H1 (cell line): Measurements from ENCODE around the gene ILKAP. TPM values are rescaled to one million over a fixed set of nuclear protein-coding genes. Genes with fewer than 3 reads are reported as not detected.

Experiments used
- CTCF ChIA-PET: fragments of 300-600 bp; sonication (Branson Sonifier 250); formaldehyde crosslinking; loops from one replicate; lab custom pipeline; 2021; ENCODE audit not compliant: partially characterized antibody; lab: Charles Lee
- POLR2A ChIA-PET: fragments of 300-600 bp; sonication (Branson Sonifier 250); formaldehyde crosslinking; loops from one replicate; lab custom pipeline; 2021; ENCODE audit warnings: inconsistent platforms; ENCODE audit not compliant: partially characterized antibody; lab: Charles Lee
- DNase-seq, 2 experiments: peaks; one replicate each; pipeline versions ENCODE4 v3.0.0 to v3.0.0-alpha.2; 2010 to 2022; ENCODE audit warnings: low spot score in 2 of 2, low read depth in 1 of 2, mixed read lengths in 1 of 2
- FAIRE-seq: peaks from 2 replicates; lab custom pipeline; 2011; peaks lifted over from hg19 to GRCh38; lab: Jason Lieb, UNC
- H2AFZ ChIP-seq: 2 replicates; pipeline ENCODE4 v1.8.1; 2012; ENCODE audit warnings: low read length, inconsistent platforms
- H2AK5ac ChIP-seq: 2 replicates; pipeline ENCODE4 v1.6.1; 2013; ENCODE audit warnings: low read depth, low read length
- H2BK120ac ChIP-seq: replicated peaks from 2 replicates; pipeline ENCODE3; 2013; ENCODE audit warnings: low read depth, low read length, inconsistent platforms
- H2BK12ac ChIP-seq: 2 replicates; pipeline ENCODE4 v1.6.1; 2013; ENCODE audit warnings: low read depth, low read length
- H2BK15ac ChIP-seq: 2 replicates; pipeline ENCODE4 v1.6.1; 2013; ENCODE audit warnings: low read length
- H2BK20ac ChIP-seq: 2 replicates; pipeline ENCODE4 v1.6.1; 2013; ENCODE audit warnings: low read length
- H2BK5ac ChIP-seq: 2 replicates; pipeline ENCODE4 v1.6.1; 2013; ENCODE audit warnings: low read depth, low read length
- H3K14ac ChIP-seq: 2 replicates; pipeline ENCODE4 v1.6.1; 2013; ENCODE audit warnings: inconsistent platforms; ENCODE audit not compliant: insufficient read length
- H3K18ac ChIP-seq: 2 replicates; pipeline ENCODE4 v1.6.1; 2013; ENCODE audit warnings: low read length; ENCODE audit errors: extremely low read depth
- H3K23ac ChIP-seq: 2 replicates; pipeline ENCODE4 v1.6.1; 2013; ENCODE audit warnings: inconsistent platforms; ENCODE audit not compliant: insufficient read length
- H3K23me2 ChIP-seq: 2 replicates; pipeline ENCODE4 v1.6.1; 2013; ENCODE audit warnings: low read depth, low read length
- H3K27ac ChIP-seq: 2 replicates; pipeline ENCODE4 v1.6.1; 2011; ENCODE audit warnings: low read depth, low read length, inconsistent platforms
- H3K27me3 ChIP-seq, 4 experiments: replicated peaks in 1 of 4; 1 replicate in 1 of 4; 2 replicates in 3 of 4; pipeline versions ENCODE4 v1.6.1 to v1.8.1; 2011 to 2013; ENCODE audit warnings: low read length in 3 of 4, mild to moderate bottlenecking in 3 of 4, inconsistent platforms in 2 of 4, mixed read lengths in 2 of 4, moderate library complexity in 1 of 4; ENCODE audit not compliant: control insufficient read depth in 3 of 4, insufficient read depth in 3 of 4; ENCODE audit errors: extremely low read depth in 1 of 4
- H3K36me3 ChIP-seq, 4 experiments: 2 replicates each; pipeline versions ENCODE4 v1.6.1 to v1.8.1; 2011 to 2013; ENCODE audit warnings: mild to moderate bottlenecking in 4 of 4, low read length in 3 of 4, moderate library complexity in 2 of 4, control low read depth in 1 of 4, inconsistent platforms in 1 of 4; ENCODE audit not compliant: insufficient read depth in 4 of 4, control insufficient read depth in 2 of 4
- H3K4ac ChIP-seq: replicated peaks from 2 replicates; pipeline ENCODE3; 2013; ENCODE audit warnings: low read length, low read depth, mixed read lengths, inconsistent platforms; ENCODE audit not compliant: insufficient read length
- H3K4me1 ChIP-seq, 4 experiments: replicated peaks in 1 of 4; 1 replicate in 1 of 4; 2 replicates in 3 of 4; pipeline versions ENCODE4 v1.6.1 to v1.8.1; 2011 to 2013; ENCODE audit warnings: low read length in 3 of 4, inconsistent platforms in 2 of 4, mixed read lengths in 1 of 4; ENCODE audit not compliant: insufficient read depth in 4 of 4, control insufficient read depth in 3 of 4
- H3K4me2 ChIP-seq, 2 experiments: 2 replicates each; pipeline versions ENCODE4 v1.6.1 to v1.8.1; 2011 to 2013; ENCODE audit warnings: low read depth in 2 of 2, low read length in 2 of 2, control low read depth in 1 of 2, inconsistent platforms in 1 of 2, mild to moderate bottlenecking in 1 of 2; ENCODE audit not compliant: insufficient read depth in 1 of 2
- H3K4me3 ChIP-seq, 4 experiments: fragments of 200-600, 300-600 bp in 1 of 4; sonication (generic), shearing (Covaris generic), sonication (Bioruptor Twin) in 1 of 4; 2 replicates each; pipeline versions ENCODE4 v1.5.1 to v1.8.1; 2011 to 2016; ENCODE audit warnings: low read length in 4 of 4, low read depth in 3 of 4, control low read depth in 2 of 4, inconsistent platforms in 2 of 4, mild to moderate bottlenecking in 2 of 4, mixed read lengths in 1 of 4, moderate library complexity in 1 of 4; ENCODE audit not compliant: insufficient read depth in 2 of 4; ENCODE audit errors: extremely low read depth in 1 of 4
- H3K56ac ChIP-seq: replicated peaks from 2 replicates; pipeline ENCODE3; 2013; ENCODE audit warnings: low read depth, mild to moderate bottlenecking, mixed read lengths, low read length, inconsistent platforms; ENCODE audit not compliant: insufficient read length
- H3K79me1 ChIP-seq: 2 replicates; pipeline ENCODE4 v1.6.1; 2013; ENCODE audit warnings: low read depth, low read length, control low read depth
- H3K79me2 ChIP-seq, 2 experiments: 2 replicates each; pipeline versions ENCODE4 v1.6.1 to v1.8.1; 2012 to 2013; ENCODE audit warnings: low read length in 2 of 2, mild to moderate bottlenecking in 2 of 2, inconsistent platforms in 1 of 2; ENCODE audit not compliant: insufficient read depth in 2 of 2, control insufficient read depth in 1 of 2
- H3K9ac ChIP-seq, 4 experiments: replicated peaks in 1 of 4; 1 replicate in 1 of 4; 2 replicates in 3 of 4; pipeline versions ENCODE4 v1.6.1 to v1.8.1; 2011 to 2013; ENCODE audit warnings: low read depth in 3 of 4, low read length in 3 of 4, control low read depth in 2 of 4, mild to moderate bottlenecking in 2 of 4, moderate library complexity in 2 of 4, inconsistent platforms in 1 of 4; ENCODE audit errors: extremely low read depth in 1 of 4
- H3K9me3 ChIP-seq, 2 experiments: 2 replicates each; pipeline versions ENCODE4 v1.6.1 to v1.8.1; 2012 to 2013; ENCODE audit warnings: mild to moderate bottlenecking in 2 of 2, moderate library complexity in 2 of 2, control low read depth in 1 of 2, inconsistent platforms in 1 of 2, low read depth in 1 of 2, low read length in 1 of 2, mixed read lengths in 1 of 2; ENCODE audit not compliant: insufficient read depth in 2 of 2
- H4K20me1 ChIP-seq, 2 experiments: replicated peaks in 1 of 2; 2 replicates each; pipeline versions ENCODE3 to v1.8.1; 2011 to 2013; ENCODE audit warnings: inconsistent platforms in 2 of 2, low read length in 2 of 2, mild to moderate bottlenecking in 1 of 2; ENCODE audit not compliant: insufficient read depth in 2 of 2, control insufficient read depth in 1 of 2
- H4K5ac ChIP-seq: 2 replicates; pipeline ENCODE4 v1.6.1; 2013; ENCODE audit warnings: low read length, low read depth, mixed read lengths, inconsistent platforms; ENCODE audit not compliant: insufficient read length
- H4K8ac ChIP-seq: 2 replicates; pipeline ENCODE4 v1.8.0; 2013; ENCODE audit warnings: mild to moderate bottlenecking, moderate library complexity, low read length, inconsistent platforms; ENCODE audit not compliant: insufficient read depth; ENCODE audit errors: extremely low read depth
- H4K91ac ChIP-seq: replicated peaks from 2 replicates; pipeline ENCODE3; 2013; ENCODE audit warnings: low read length, mixed read lengths, inconsistent platforms; ENCODE audit not compliant: insufficient read length
- ASH2L ChIP-seq: fragments of 200-600, 300-600 bp; sonication (generic); IDR thresholded peaks from one replicate; pipeline ENCODE4 v1.7.1; 2017; ENCODE audit warnings: low read length
- BACH1 ChIP-seq: IDR thresholded peaks from 2 replicates; pipeline ENCODE4 v1.6.1; 2012; ENCODE audit warnings: low read length, improper control_type of control experiment
- BRCA1 ChIP-seq: IDR thresholded peaks from 2 replicates; pipeline ENCODE4 v1.6.1; 2012; ENCODE audit warnings: low read depth, low read length, improper control_type of control experiment
- EGR1 ChIP-seq: IDR thresholded peaks from 2 replicates; pipeline ENCODE4 v1.6.1; 2011; ENCODE audit warnings: low read depth, low read length, borderline replicate concordance
- EZH2 ChIP-seq: fragments of 200-600 bp; sonication (generic); IDR thresholded peaks from 2 replicates; pipeline ENCODE4 v1.7.1; 2012; ENCODE audit warnings: low read depth, mild to moderate bottlenecking, moderate library complexity, low read length, inconsistent platforms; ENCODE audit not compliant: severe bottlenecking
- GABPA ChIP-seq: IDR thresholded peaks from 2 replicates; pipeline ENCODE4 v1.6.1; 2011; ENCODE audit warnings: mild to moderate bottlenecking, low read length, moderate library complexity, borderline replicate concordance; ENCODE audit not compliant: insufficient read depth
- GTF2F1 ChIP-seq: IDR thresholded peaks from 2 replicates; pipeline ENCODE4 v1.6.1; 2012; ENCODE audit warnings: low read depth, low read length, improper control_type of control experiment, borderline replicate concordance
- MAX ChIP-seq: IDR thresholded peaks from 2 replicates; pipeline ENCODE4 v1.6.1; 2012; ENCODE audit warnings: inconsistent platforms
- POLR2A ChIP-seq, 2 experiments: IDR thresholded peaks; 1 replicate in 1 of 2; 2 replicates in 1 of 2; pipeline ENCODE4 v1.6.1; 2011; ENCODE audit warnings: low read depth in 2 of 2, low read length in 2 of 2, mild to moderate bottlenecking in 2 of 2; ENCODE audit errors: control extremely low read depth in 1 of 2
- SP2 ChIP-seq: IDR thresholded peaks from 2 replicates; pipeline ENCODE4 v1.6.1; 2012; ENCODE audit warnings: mild to moderate bottlenecking, low read length, inconsistent platforms
- TAF1 ChIP-seq: IDR thresholded peaks from 2 replicates; pipeline ENCODE4 v1.6.1; 2011; ENCODE audit warnings: mild to moderate bottlenecking, low read depth, low read length
- TAF7 ChIP-seq: optimal IDR thresholded peaks from 2 replicates; pipeline ENCODE3; 2011; ENCODE audit warnings: low read depth, mild to moderate bottlenecking, inconsistent platforms, low read length, moderate library complexity, borderline replicate concordance
- YY1 ChIP-seq: IDR thresholded peaks from 2 replicates; pipeline ENCODE4 v1.6.1; 2011; ENCODE audit warnings: low read depth, mild to moderate bottlenecking, low read length
- WGBS, 2 experiments: shearing (Covaris generic) in 1 of 2; methylation state at CpG; one replicate each; pipeline versions ENCODE4 v1.1.6 to v1.1.7; 2013 to 2015; ENCODE audit warnings: low lambda C conversion rate in 2 of 2, mixed read lengths in 2 of 2, inconsistent platforms in 1 of 2, low coverage in 1 of 2, missing lambda C conversion rate in 1 of 2; ENCODE audit not compliant: insufficient replicate concordance in 2 of 2, insufficient coverage in 1 of 2, insufficient read length in 1 of 2; ENCODE audit errors: extremely low coverage in 1 of 2, missing lambda C conversion rate in 1 of 2; 5-methylcytosine and 5-hydroxymethylcytosine counted together
- polyA plus RNA-seq, 7 experiments: library from polyadenylated mRNA; depleted of rRNA in 3 of 7; stranded (reverse) in 5 of 7; unstranded in 2 of 7; fragments of >200 nt in 5 of 7; fragments of 200-250 nt in 2 of 7; gene quantifications; 1 replicate in 5 of 7; 2 replicates in 1 of 7; 4 replicates in 1 of 7; pipeline versions ENCODE4 v1.2.1 to v1.2.3, GENCODE V29; 2011 to 2013; ENCODE audit warnings: missing spikeins in 2 of 7, mixed read lengths in 2 of 7
- total RNA-seq: library from RNA; stranded (reverse); fragmentation: NEBNext Ultra II Directional; extraction: Animal tissue kit (Norgen Biotek cat#: 25700); gene quantifications from 2 replicates; pipeline ENCODE4 v1.2.1, GENCODE V29; 2021

ILKAP gene
- total and polyA plus RNA-seq, 2 of the 8 experiments (the other 6 are each of a cell fraction or from before 2014, with no cell fraction given), result 23.5 to 33.8 TPM

DNA sequence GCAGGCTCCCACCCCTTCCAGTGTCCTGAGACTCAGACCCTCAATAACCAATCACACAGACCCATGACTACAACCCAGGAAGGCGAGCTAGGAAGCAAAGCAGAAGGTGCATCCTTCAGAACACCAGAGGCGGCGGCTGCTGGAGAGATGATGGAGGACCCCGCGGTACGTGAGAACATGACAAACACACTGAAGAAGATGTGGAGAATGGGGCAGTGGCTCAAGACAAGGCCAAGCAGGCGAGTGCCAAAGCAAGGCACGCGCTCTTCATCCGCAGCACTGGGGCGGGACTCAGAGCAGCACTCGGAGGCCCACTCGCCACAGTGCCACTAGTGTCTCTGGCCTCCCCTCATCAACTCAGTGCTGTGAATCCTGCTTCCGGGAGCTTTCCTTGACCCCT is 31.1 kb downstream of the ILKAP start:
- no peak overlapping the region for H3K23ac ChIP-seq
- no peak overlapping the region for H2AFZ ChIP-seq
- CTCF ChIA-PET, result interaction anchor here (1.2 to 2.2 kb wide), 2 partner anchors 12 to 33 kb away, joined by 3 to 10 read pairs; no protein-coding TSS in a partner anchor
- H3K56ac ChIP-seq, result no peak overlapping the region
- no peak overlapping the region for H4K5ac ChIP-seq
- no peak overlapping the region for H3K4me3 ChIP-seq
- H3K27me3 ChIP-seq, result no peaks in the 10 kb centered on the region
- H3K4ac ChIP-seq, result no peak overlapping the region
- H2BK5ac ChIP-seq, result no peak overlapping the region; the same call in 1 of the 2 replicates
- no peak overlapping the region for H3K4me2 ChIP-seq
- H3K14ac ChIP-seq, result no peak overlapping the region
- H3K9ac ChIP-seq, result no peak overlapping the region
- H2BK120ac ChIP-seq, result no peak overlapping the region
- WGBS, 2 experiments, result 98% methylated on average over 13 of the region's 14 CpGs; no CpG with 5 or more reads in 1 of the 2 experiments
- no peak overlapping the region for H2BK12ac ChIP-seq
- peaks cover 2 to 19% of the 10 kb centered on the region in 2 experiments for H4K20me1 ChIP-seq
- H2BK15ac ChIP-seq, result no peak overlapping the region
- TF ChIP-seq EGR1 (no peak), SP2 (no peak), TAF7 (no peak), EZH2 (no peak), GTF2F1 (no peak), MAX (no peak), GABPA (no peak), POLR2A (IDR thresholded peaks at IDR 0.05; ENCODE audit: control extremely low read depth in 1 of 2, low read depth in 2 of 2, low read length in 2 of 2) (no peak), BRCA1 (no peak), BACH1 (no peak), TAF1 (no peak), ASH2L (no peak), YY1 (no peak)
- H4K8ac ChIP-seq, result no peak overlapping the region
- no peaks in the 10 kb centered on the region for H3K23me2 ChIP-seq
- no peaks in the 10 kb centered on the region for H3K4me1 ChIP-seq
- H3K36me3 ChIP-seq, result peaks cover 2 to 33% (median 5%) of the 10 kb centered on the region in 4 experiments; a peak in 5 of 8 replicates
- H3K79me1 ChIP-seq, result no peaks in the 10 kb centered on the region; the same call in none of the 2 replicates
- H2AK5ac ChIP-seq, result no peak overlapping the region
- no peak for FAIRE-seq
- H4K91ac ChIP-seq, result no peak overlapping the region
- no peak overlapping the region for H2BK20ac ChIP-seq
- H3K18ac ChIP-seq, result no peak overlapping the region
- H3K27ac ChIP-seq, result no peak overlapping the region
- H3K9me3 ChIP-seq, result no peaks in the 10 kb centered on the region
- no peaks in the 10 kb centered on the region for H3K79me2 ChIP-seq
- no peak for DNase-seq
- POLR2A ChIA-PET, result no interaction called here
